ENCODE data around the gene ABTB2. TPM values are rescaled to one million over a fixed set of nuclear protein-coding genes. Genes with fewer than 3 reads are reported as not detected.

The ABTB2 gene
- total RNA-seq, 2 experiments from 2014 or later = 0.06 to 0.09 TPM

DNA sequence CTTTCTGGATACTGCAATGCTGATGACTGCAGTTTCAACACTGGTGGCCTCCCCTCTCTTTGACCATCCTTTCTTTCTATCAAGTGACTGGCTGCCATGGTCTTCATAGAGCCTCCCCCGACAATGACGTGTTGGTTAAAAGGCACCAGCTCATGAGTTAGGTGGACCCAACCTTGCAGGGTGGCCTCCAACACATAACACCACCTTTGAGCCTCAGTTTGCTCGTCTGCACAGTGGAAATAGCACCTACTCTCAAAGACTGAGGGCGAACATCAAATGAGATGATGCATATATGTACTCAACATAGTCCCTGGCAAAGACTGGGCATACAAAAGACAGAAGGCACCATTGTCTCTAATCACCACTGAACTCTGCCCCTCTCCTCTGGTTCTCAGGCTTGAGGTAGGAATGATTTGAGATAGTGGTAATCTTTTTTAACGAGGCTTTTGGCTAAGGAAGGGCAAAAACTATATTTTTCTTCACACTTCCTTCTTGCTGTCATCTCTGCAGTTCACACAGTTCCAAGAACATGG is 133.3 kb downstream of the ABTB2 start:
- Histone ChIP-seq H3K27ac (ENCODE audit: low read depth, low read length, poor library complexity, severe bottlenecking) (no peak overlapping the region), H2AFZ (ENCODE audit: low read length) (no peak overlapping the region), H3K4me1 (ENCODE audit: insufficient read depth, low read length, poor library complexity, severe bottlenecking) (no peaks in the 10 kb centered on the region), H3K9me2 (ENCODE audit: insufficient read depth, low read length) (no peaks in the 10 kb centered on the region), H3K4me3 (ENCODE audit: low read depth, low read length, poor library complexity, severe bottlenecking) (no peak overlapping the region), H3K79me2 (ENCODE audit: insufficient read depth, low read depth, low read length) (no peaks in the 10 kb centered on the region), H4K20me1 (ENCODE audit: insufficient read depth, low read length) (no peaks in the 10 kb centered on the region), H3K4me2 (ENCODE audit: low read length) (no peak overlapping the region), H3K36me3 (ENCODE audit: insufficient read depth, low read length) (no peaks in the 10 kb centered on the region), H3K9me3 (ENCODE audit: low read length) (no peaks in the 10 kb centered on the region)
- intact Hi-C loops (cut with micrococcal nuclease; ENCODE audit: unreplicated experiment) = no loop called here
- DNase-seq (ENCODE audit: low spot score) = no peak
- no TSS peak for BruUV-seq (replicated peaks)
- ChIA-PET POLR2A (no interaction called here), CTCF (ENCODE audit: unreplicated experiment) (no interaction called here)
- no peak for TF ChIP-seq CTCF (conservative IDR thresholded peaks at IDR 0.05; ENCODE audit: low read length)

DNA sequence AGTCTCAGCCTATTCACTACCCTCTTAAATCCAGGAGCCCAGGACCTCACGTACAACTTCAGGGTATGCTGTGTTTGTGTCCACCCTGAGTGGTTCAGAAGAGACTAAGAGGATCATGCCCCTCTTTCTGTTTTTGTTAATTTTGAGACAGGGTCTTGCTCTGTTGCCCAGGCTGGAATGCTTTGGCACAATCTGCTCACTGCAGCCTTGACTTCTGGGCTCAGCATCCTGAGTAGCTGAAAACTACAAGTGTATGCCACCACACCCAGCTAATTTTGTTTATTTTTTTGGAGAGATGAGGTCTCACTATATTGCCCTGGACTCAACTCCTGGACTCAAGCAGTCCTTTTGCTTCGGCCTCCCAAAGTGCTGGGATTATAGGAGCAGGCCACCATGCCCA is 133.9 kb downstream of the ABTB2 start:
- Histone ChIP-seq H3K4me2 (ENCODE audit: low read length) (no peak overlapping the region), H2AFZ (ENCODE audit: low read length) (no peak overlapping the region), H3K79me2 (ENCODE audit: insufficient read depth, low read depth, low read length) (no peaks in the 10 kb centered on the region), H4K20me1 (ENCODE audit: insufficient read depth, low read length) (no peaks in the 10 kb centered on the region), H3K4me1 (ENCODE audit: insufficient read depth, low read length, poor library complexity, severe bottlenecking) (no peaks in the 10 kb centered on the region), H3K9me2 (ENCODE audit: insufficient read depth, low read length) (no peaks in the 10 kb centered on the region), H3K9me3 (ENCODE audit: low read length) (no peaks in the 10 kb centered on the region), H3K27ac (ENCODE audit: low read depth, low read length, poor library complexity, severe bottlenecking) (no peak overlapping the region), H3K36me3 (ENCODE audit: insufficient read depth, low read length) (no peaks in the 10 kb centered on the region), H3K4me3 (ENCODE audit: low read depth, low read length, poor library complexity, severe bottlenecking) (no peak overlapping the region)
- no peak for TF ChIP-seq CTCF (conservative IDR thresholded peaks at IDR 0.05; ENCODE audit: low read length)
- TF ChIP-seq EZH2phosphoT487 (IDR thresholded peaks at IDR 0.05; ENCODE audit: borderline replicate concordance, low read depth, low read length) = no peak
- intact Hi-C loops (cut with micrococcal nuclease; ENCODE audit: unreplicated experiment) = no loop called here
- BruUV-seq (replicated peaks) = no TSS peak
- CTCF ChIA-PET (ENCODE audit: unreplicated experiment) = no interaction called here
- no peak for DNase-seq (ENCODE audit: low spot score)
- POLR2A ChIA-PET = no interaction called here

DNA sequence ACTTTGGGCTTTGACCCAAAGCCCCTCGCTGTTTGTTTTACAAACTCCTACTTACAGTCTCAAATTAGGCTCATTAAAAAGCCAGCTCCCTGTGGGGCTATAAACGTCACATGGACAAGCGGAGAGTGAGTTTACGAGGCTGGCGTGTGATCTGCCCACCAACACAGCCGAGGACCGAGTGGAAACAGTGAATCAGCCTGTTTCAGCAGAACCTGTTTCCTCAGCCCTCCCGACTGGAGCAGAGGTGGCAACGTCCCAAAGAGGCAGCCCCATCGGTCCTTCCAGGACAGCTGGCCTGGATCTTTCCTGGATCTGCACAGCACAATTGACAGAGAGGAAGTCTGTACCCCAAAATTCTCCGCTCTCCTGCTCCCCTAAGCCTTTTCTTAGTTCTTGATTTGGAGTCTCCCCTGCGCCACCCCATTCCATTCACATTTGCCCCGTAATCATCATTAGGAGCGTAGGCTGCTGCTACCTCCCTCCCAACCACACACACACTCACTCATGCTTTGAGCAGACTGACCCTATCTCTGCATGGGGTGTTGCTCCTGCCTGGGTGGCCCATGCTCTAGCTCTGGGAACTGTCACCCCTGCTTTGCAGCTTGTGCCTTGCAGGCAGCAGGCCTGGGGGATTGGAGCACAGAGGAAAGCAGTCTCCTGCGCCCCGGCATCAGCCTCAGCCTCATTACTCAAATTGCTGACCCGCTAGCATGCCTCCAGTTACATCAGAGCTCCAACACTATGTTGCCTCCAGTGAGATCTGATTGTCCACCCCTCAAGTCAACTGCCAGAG is 134.6 kb downstream of the ABTB2 start:
- Histone ChIP-seq H4K20me1 (ENCODE audit: insufficient read depth, low read length) (no peaks in the 10 kb centered on the region), H2AFZ (ENCODE audit: low read length) (no peak overlapping the region), H3K27ac (ENCODE audit: low read depth, low read length, poor library complexity, severe bottlenecking) (no peak overlapping the region), H3K79me2 (ENCODE audit: insufficient read depth, low read depth, low read length) (no peaks in the 10 kb centered on the region), H3K9me2 (ENCODE audit: insufficient read depth, low read length) (no peaks in the 10 kb centered on the region), H3K4me1 (ENCODE audit: insufficient read depth, low read length, poor library complexity, severe bottlenecking) (no peaks in the 10 kb centered on the region), H3K4me3 (ENCODE audit: low read depth, low read length, poor library complexity, severe bottlenecking) (no peak overlapping the region), H3K36me3 (ENCODE audit: insufficient read depth, low read length) (no peaks in the 10 kb centered on the region), H3K4me2 (ENCODE audit: low read length) (no peak overlapping the region), H3K9me3 (ENCODE audit: low read length) (no peaks in the 10 kb centered on the region)
- intact Hi-C loops (cut with micrococcal nuclease; ENCODE audit: unreplicated experiment) = no loop called here
- no peak for TF ChIP-seq EZH2phosphoT487 (IDR thresholded peaks at IDR 0.05; ENCODE audit: borderline replicate concordance, low read depth, low read length)
- TF ChIP-seq CTCF (conservative IDR thresholded peaks at IDR 0.05; ENCODE audit: low read length) = no peak
- BruUV-seq (replicated peaks) = no TSS peak
- ChIA-PET CTCF (ENCODE audit: unreplicated experiment) (no interaction called here), POLR2A (no interaction called here)
- DNase-seq (ENCODE audit: low spot score) = no peak
